Fibroblast of lung (primary cell): ENCODE measurements around the gene STIL.

Experiments used
- CTCF ChIP-seq, 2 donors: IDR thresholded peaks in 1 of 2; conservative IDR thresholded peaks in 1 of 2; 1 replicate in 1 of 2; 2 replicates in 1 of 2; pipeline ENCODE4 v1.5.1; 2011 to 2012; ENCODE audit warnings: low read length in 2 of 2, control low read depth in 1 of 2, inconsistent platforms in 1 of 2, low read depth in 1 of 2, mild to moderate bottlenecking in 1 of 2
- EZH2 ChIP-seq: IDR thresholded peaks from 2 replicates; pipeline ENCODE4 v1.5.1; 2012; ENCODE audit warnings: low read length, control low read depth, mild to moderate bottlenecking; ENCODE audit errors: missing control alignments

- TF ChIP-seq CTCF (conservative IDR thresholded peaks at IDR 0.05 in 1 of 2, IDR thresholded peaks at IDR 0.05 in 1 of 2; ENCODE audit: low read depth in 1 of 2, low read length in 2 of 2): no peak
- TF ChIP-seq EZH2: no peak
These were observed 24.5 kb upstream of the STIL start for GRCh38 chr1:47338249-47339077.
